ENCODE measurements around the gene C11orf65. TPM values are rescaled to one million over a fixed set of nuclear protein-coding genes. Genes with fewer than 3 reads are reported as not detected.

Gene C11orf65, protein sequence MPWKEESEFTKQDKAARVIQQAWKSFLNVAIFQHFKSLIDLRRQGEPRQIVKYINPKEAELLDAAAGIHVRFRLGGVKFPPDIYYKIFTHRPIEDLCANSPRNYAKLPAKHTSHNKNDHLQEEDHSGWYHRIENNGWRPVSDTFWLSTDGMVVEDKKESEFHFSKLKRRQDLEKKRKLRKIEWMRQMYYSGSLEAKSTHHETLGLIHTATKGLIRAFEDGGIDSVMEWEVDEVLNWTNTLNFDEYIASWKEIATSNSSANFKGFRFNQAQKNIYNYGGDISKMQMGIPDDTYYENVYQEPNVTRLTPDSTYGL
- total RNA-seq, result 0.29 and 0.81 TPM in 2 replicates

DNA sequence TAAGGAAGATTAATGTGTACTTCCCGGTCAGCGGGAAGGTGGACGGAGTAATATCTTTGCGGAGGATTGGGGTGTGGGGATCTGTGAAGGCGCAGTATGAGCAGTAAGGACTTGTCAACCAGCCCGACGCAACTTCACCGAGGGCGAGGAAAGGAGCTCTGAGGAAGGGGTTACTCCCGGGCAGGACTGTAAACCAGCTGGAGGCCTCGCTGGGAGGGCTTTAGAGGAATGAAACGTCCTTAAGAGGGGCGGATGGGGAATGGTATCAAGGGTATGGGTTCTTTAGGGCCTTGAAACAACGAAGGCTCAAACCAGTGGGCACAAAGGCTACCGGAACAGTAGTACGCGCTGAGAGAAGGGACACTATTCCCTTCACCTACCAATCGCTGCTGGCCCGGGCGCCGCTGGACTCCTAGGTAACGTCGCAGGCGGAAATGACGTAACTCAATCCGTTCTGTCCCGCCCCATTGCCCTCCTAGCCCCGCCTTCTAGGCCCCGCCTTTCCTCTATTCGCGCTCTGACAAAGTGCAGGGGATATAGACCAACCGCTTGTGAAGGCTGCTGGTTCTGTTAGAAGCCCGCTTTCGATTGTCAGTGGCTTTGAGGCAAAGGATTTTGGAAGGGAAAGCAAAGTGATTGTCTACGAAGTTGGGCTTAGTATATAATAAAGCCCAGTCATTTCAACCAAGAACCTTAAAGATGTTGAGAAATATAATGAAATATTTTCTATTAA lies at the start of gene C11orf65:
C11orf65 (minus strand) TSS at position 439 of the 733 bp plus-strand sequence. CDS start 5,970 bp downstream, outside the sequence.
- DNase-seq (ENCODE audit: low read depth), result peak; percentile 78
- H3K4me3 ChIP-seq (ENCODE audit: low read depth, low read length), result peak within 1 kb of the TSS; percentile 61
- TF ChIP-seq, protein P1, sequence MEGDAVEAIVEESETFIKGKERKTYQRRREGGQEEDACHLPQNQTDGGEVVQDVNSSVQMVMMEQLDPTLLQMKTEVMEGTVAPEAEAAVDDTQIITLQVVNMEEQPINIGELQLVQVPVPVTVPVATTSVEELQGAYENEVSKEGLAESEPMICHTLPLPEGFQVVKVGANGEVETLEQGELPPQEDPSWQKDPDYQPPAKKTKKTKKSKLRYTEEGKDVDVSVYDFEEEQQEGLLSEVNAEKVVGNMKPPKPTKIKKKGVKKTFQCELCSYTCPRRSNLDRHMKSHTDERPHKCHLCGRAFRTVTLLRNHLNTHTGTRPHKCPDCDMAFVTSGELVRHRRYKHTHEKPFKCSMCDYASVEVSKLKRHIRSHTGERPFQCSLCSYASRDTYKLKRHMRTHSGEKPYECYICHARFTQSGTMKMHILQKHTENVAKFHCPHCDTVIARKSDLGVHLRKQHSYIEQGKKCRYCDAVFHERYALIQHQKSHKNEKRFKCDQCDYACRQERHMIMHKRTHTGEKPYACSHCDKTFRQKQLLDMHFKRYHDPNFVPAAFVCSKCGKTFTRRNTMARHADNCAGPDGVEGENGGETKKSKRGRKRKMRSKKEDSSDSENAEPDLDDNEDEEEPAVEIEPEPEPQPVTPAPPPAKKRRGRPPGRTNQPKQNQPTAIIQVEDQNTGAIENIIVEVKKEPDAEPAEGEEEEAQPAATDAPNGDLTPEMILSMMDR (conservative IDR thresholded peaks at IDR 0.05; ENCODE audit: low read depth, low read length), result no peak

DNA sequence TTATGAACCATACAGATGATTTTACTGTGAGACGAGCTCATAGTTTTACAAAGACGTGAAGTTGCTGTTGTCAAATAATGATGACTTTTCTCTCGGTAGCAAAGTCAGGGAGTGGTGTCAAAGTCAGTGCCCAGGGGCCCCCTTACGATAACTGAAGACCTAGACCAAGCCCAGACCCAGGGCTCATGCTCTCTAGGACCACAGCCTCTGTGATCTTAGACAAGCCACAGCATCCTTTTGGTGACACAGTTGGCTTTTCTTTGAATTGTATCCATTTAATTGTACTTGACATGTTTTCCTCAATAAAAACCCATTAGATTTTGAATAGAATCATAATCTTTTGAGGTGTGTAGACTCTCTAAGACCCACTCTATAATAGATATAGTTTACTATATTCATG lies 48.8 kb upstream of the C11orf65 start:
- H3K4me3 ChIP-seq (ENCODE audit: low read depth, low read length), result no peak overlapping the region
- TF ChIP-seq, protein P1 (conservative IDR thresholded peaks at IDR 0.05; ENCODE audit: low read depth, low read length), result no peak
- DNase-seq (ENCODE audit: low read depth), result no peak

DNA sequence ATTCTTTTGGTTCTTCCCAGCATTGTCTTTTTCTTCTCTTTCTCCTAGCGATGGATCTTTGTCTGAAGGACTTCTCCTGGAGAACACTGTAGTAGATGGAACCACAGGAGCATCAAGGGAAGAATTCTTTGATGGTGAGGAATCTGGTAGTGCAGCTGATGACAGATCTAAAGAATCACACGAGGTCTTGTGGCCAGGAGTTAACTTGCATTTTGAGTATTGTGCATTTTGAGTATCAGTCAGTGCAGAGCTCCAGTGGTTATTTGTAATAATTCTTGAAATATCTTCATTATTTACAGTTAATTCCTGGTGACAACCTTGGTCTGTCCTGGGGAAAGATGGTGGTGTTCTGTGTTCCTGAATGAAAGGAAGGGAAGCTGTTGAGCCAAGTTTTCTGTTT lies 45.4 kb upstream of the C11orf65 start:
- H3K4me3 ChIP-seq (ENCODE audit: low read depth, low read length), result no peak overlapping the region
- TF ChIP-seq, protein P1 (conservative IDR thresholded peaks at IDR 0.05; ENCODE audit: low read depth, low read length), result no peak
- DNase-seq (ENCODE audit: low read depth), result no peak

DNA sequence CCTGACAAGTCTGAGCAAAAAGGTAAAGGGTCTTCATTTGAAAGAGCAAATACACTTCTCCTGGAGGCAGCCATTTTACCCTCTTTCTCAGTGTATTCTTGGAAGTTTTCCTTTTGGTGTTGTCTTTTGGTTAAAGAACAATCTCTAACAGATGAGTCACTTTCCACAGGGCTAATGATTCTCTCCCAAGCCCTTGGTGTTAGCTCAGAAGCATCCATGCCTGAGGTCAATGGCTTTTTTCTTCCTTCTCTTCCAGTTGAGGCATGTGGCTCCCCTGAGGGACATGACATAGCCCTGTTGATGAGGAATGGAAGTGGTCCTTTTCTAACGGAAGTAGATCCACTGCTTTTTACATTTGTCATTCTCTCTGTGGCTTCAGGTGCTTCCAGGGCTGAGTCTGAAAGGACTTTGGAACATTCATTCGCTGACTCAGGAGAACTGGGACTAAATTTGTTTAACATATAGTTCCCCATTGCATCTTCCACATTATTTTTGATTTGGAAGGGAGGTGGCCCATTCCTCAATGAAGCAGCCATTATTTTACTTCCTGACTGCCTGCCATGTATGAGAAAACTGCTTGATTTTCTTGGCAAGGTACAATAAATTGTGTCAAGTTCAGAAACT lies 44.6 kb upstream of the C11orf65 start:
- peak; percentile 86 for DNase-seq (ENCODE audit: low read depth)
- TF ChIP-seq, protein P1 (conservative IDR thresholded peaks at IDR 0.05; ENCODE audit: low read depth, low read length), result no peak
- no peak overlapping the region for H3K4me3 ChIP-seq (ENCODE audit: low read depth, low read length)

DNA sequence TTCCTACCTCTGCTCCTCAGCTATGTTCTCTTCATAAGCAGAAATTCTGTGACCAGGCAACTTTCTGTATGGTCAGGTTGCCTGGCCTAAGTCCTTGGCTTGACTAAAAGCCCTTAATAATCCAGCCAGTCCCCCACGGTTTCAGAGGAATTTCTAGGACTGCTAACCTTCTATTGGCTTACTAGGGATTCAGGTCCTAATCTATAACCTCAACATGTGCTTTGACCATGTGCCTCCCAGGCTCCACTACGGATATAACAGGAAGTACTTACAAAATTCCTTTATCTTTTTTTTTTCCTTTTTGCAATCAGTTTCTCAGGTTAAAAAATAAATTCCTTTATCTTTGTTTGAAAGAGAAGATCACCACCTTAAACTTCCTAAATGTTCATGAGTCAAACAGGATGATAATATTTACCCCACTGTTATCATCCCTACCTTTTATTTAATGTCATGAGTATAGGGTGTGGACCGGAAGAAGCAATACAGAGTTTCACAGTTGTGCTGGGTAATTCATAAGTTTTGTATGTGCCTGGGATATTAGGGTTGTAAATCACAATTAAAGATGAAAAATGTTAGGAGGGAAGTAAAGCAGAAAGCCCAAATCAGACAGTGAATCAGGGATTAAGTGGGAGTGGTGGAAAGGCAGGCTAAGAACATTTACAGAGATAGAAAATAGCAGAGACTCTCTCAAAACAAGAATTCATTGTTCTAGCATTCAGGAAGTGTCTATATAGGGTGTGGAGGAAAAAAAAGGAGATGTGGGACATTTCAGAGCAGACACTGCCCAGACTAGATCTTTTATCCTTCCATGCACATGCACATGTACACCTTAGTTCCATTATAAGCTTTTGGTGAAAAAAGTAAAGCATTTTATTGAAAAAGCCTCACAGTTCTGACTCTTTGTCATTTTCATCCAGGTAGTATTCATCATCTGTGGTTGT lies 41.6 kb upstream of the C11orf65 start:
- TF ChIP-seq, protein P1 (conservative IDR thresholded peaks at IDR 0.05; ENCODE audit: low read depth, low read length), result no peak
- DNase-seq (ENCODE audit: low read depth), result no peak
- no peak overlapping the region for H3K4me3 ChIP-seq (ENCODE audit: low read depth, low read length)

DNA sequence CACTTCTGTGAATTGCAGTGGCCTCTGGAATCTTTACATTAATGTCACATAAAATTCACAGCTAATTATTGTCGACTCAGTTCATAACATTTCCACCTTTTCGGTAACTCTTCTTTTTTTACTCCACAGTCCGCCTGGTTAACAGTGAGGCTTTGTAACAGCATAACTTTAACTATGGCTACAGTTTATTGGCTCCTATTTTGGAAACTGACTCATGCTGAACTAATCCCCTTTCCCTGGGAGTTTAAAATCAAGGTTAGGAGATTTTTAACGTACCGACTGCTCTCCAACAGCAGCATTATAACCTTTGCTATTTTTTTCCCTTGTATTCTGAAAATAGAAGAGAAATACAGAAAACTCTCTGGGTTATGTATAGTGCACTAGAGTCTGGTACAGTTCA lies 34.1 kb upstream of the C11orf65 start:
- DNase-seq (ENCODE audit: low read depth), result no peak
- TF ChIP-seq, protein P1 (conservative IDR thresholded peaks at IDR 0.05; ENCODE audit: low read depth, low read length), result no peak

More for the DNA sequence above, 34.1 kb upstream of the C11orf65 start:
- no peak overlapping the region for H3K4me3 ChIP-seq (ENCODE audit: low read depth, low read length)
